ENCODE measurements around the gene HBS1L. TPM values are rescaled to one million over a fixed set of nuclear protein-coding genes. Genes with fewer than 3 reads are reported as not detected.

Gene HBS1L
- total and polyA plus RNA-seq, 10 of the 15 experiments (the other 5 are each of a cell fraction or from before 2014, with no cell fraction given) = 58.7 to 142 (median 78.8) TPM

- TF ChIP-seq ZBTB33 (IDR thresholded peaks at IDR 0.05) = no peak
Measured at GRCh38 chr6:135037541-135037940, 17.1 kb downstream of the HBS1L start (continued).

GRCh38 chr6:135036731-135037420 lies 17.7 kb downstream of the HBS1L start:
- in situ Hi-C loops (cut with MboI) = no loop called here
- FAIRE-seq = no peak
- CTCF ChIA-PET = interaction anchor here (0.6 kb wide), 1 partner anchor 1557 kb away, joined by 3 read pairs; no protein-coding TSS in a partner anchor
- TF ChIP-seq TCF3 (IDR thresholded peaks at IDR 0.05; ENCODE audit: borderline replicate concordance, insufficient read depth, low read depth, low read length) = no peak
- TF ChIP-seq SUPT20H (IDR thresholded peaks at IDR 0.05; ENCODE audit: borderline replicate concordance, control insufficient read depth, low read depth, low read length) = no peak
- TF ChIP-seq YY1 (IDR thresholded peaks at IDR 0.05; ENCODE audit: low read depth, low read length) = no peak
- TF ChIP-seq NR2F1 (conservative IDR thresholded peaks at IDR 0.05) = no peak
- TF ChIP-seq ETV6 (conservative IDR thresholded peaks at IDR 0.05 in 1 of 2, IDR thresholded peaks at IDR 0.05 in 1 of 2; ENCODE audit: borderline replicate concordance in 1 of 2, low read depth in 1 of 2) = no peak
- no peak for TF ChIP-seq POLR2AphosphoS5 (IDR thresholded peaks at IDR 0.05; ENCODE audit: low read length)
- no peak for TF ChIP-seq NFYA (IDR thresholded peaks at IDR 0.05; ENCODE audit: borderline replicate concordance, low read depth, low read length)
- no peak for TF ChIP-seq PML (IDR thresholded peaks at IDR 0.05; ENCODE audit: low read length)
- no peak for TF ChIP-seq PAX5 (IDR thresholded peaks at IDR 0.05; ENCODE audit: borderline replicate concordance, low read depth, low read length)
- no peak for TF ChIP-seq PKNOX1 (IDR thresholded peaks at IDR 0.05)
- TF ChIP-seq CUX1 (IDR thresholded peaks at IDR 0.05; ENCODE audit: insufficient replicate concordance, low read depth, low read length) = no peak
- no peak for TF ChIP-seq POLR2AphosphoS2 (IDR thresholded peaks at IDR 0.05; ENCODE audit: low read depth, low read length)

More at GRCh38 chr6:135036731-135037420, 17.7 kb downstream of the HBS1L start:
- Histone ChIP-seq H2AFZ (ENCODE audit: control insufficient read depth, low read depth, low read length) (no peak overlapping the region), H3K9me3 (replicated peaks; ENCODE audit: control insufficient read depth, insufficient read depth, low read length) (no peaks in the 10 kb centered on the region), H3K4me1 (ENCODE audit: control insufficient read depth, insufficient read depth, low read length) (no peaks in the 10 kb centered on the region), H3K9ac (ENCODE audit: control insufficient read depth, insufficient read depth, low read length) (no peak overlapping the region), H3K36me3 (ENCODE audit: control insufficient read depth in 2 of 2, insufficient read depth in 2 of 2, low read length in 1 of 2) (peaks cover 4 to 34% of the 10 kb centered on the region in 2 experiments), H3K79me2 (ENCODE audit: control insufficient read depth, insufficient read depth, low read length) (peaks cover 8% of the 10 kb centered on the region), H4K20me1 (ENCODE audit: control insufficient read depth, insufficient read depth) (no peaks in the 10 kb centered on the region), H3K4me3 (no peak overlapping the region), H3K4me2 (ENCODE audit: control insufficient read depth, insufficient read depth) (no peak overlapping the region), H3K27me3 (replicated peaks in 1 of 2; ENCODE audit: control insufficient read depth in 2 of 2, insufficient read depth in 2 of 2, low read length in 1 of 2) (no peaks in the 10 kb centered on the region), H3K27ac (ENCODE audit: control insufficient read depth, insufficient read depth) (no peak overlapping the region)
- no TSS peak for BruUV-seq (replicated peaks)
- ChIA-PET SMC1A (ENCODE audit: uncharacterized antibody, unreplicated experiment) (interaction anchor here (0.7 to 6.3 kb wide), 8 partner anchors 8 to 66 kb away, joined by 3 to 23 read pairs (median 4); no protein-coding TSS in a partner anchor), POLR2A (interaction anchor here (1.3 to 1.6 kb wide), 2 partner anchors 9 to 11 kb away, joined by 3 to 4 read pairs; no protein-coding TSS in a partner anchor), RAD21 (ENCODE audit: unreplicated experiment) (interaction anchor here (1.4 kb wide), 1 partner anchor 9 kb away, joined by 3 read pairs; no protein-coding TSS in a partner anchor)
- ATAC-seq = no peak
- DNase-seq (ENCODE audit: low read depth, low spot score) = no peak
- intact Hi-C loops (cut with micrococcal nuclease; ENCODE audit: unreplicated experiment) = no loop called here
- WGBS (ENCODE audit: insufficient coverage, insufficient replicate concordance, low lambda C conversion rate, missing lambda C conversion rate) = 94% methylated on average over 5 of the region's 5 CpGs

All from GM12878 (cell line).